LoVo (cell line): ENCODE results near the gene SLC35A1.

ENCODE experiments used
- DNase-seq: peaks from one replicate; pipeline ENCODE4 v3.0.0-alpha.2; 2016; ENCODE audit warnings: low spot score

SLC35A1 gene

DNA sequence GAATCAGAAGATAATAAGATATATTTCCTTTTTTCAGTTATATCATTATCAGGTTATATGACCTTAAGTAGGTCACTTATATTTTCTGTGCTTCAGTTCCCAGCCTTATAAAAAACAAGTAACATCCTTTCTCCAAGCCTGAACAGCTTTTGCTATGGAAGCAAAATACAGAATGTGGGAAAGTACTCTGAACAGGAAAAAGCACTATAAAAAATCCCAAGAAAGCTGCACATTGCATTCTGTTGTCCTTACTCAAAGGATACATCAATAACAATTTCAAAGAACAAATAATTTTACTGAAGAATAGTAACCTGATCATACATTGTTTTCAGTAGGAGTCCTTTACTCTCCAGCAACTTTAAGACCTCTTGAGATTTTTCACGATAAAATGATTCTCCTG, 56.4 kb downstream of the SLC35A1 start:
- no peak for DNase-seq

DNA sequence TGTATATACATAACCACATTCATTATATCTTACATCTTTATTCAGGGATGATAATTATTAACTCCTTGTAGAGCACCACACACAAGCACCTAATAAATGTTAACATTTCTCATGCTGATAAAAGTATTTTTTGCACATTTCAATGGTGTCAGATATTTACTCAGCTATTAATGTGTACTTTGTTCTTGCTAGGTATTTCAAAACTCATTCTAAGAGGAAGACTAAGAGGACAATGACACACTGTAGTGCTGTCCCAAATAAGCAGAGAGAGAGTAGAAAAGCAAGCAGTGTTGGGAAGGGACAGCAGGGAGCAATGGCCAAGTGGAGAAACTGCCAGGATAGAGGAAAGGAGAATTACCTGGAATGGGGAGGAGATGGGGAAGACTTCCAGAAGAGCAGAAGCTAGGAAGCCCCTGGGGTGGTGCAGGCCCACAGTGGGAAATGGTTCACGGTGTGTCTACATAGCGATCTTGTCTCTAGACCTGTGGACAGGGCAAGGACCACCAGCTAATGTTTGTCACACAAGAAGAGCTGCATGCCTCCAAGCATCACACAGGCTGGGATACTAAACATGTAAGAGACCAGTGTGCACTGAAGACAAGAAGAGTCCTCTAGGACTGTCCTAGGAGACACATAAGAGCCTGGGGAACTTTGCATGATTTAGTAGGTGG, 61.7 kb downstream of the SLC35A1 start:
- DNase-seq: no peak

DNA sequence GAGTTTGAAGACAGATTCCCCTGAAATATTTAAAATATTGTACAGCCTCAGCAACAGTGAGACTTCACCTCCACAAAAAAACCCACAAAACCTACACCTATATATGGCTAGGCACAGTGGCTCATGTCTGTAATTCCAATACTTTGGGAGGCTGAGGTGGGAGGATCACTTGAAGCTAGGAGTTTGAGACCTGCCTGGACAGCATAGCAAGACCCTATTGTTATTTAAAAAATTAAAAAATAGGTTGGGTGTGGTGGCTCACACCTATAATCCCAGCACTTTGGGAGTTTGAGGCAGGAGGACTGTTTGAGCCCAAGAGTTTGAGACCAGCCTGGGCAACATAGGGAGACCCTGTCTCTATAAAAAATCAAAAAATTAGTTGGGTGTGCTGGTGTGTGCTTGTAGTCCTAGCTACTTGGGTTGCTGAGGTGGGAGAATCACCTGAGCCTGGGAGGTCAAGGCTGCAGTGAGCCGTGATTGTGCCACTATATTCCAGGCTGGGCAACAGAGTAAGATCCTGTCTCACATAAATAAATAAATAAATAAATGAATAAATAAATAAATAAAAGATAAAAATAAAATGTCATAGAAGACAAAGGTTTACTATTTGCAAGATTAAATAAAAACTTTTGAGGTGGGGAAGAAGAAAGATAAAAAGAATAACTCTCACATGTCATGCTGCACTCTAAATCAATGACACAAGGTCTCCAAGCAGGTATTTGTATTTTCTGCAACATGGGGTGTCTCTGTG, 65.9 kb downstream of the SLC35A1 start:
- no peak for DNase-seq

DNA sequence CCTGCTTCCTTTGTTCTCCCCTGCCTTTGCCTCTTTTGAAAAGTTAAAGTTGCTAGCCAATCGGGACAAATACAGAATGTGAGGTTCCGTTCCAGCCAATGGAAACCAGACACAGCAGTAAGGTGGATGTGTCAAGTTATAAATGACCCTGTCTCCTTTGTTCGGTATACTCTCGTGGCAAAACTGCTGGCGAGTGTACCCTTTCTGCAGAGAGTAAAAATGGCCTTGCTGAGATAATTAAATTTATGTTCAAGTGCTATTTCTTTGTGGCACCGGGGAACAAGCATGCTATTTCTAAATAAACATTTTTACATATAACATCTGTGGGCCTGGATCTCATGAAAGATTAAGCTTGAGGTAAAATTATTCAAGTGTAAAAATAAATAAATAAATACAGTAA, 66.8 kb downstream of the SLC35A1 start:
- DNase-seq: no peak

GRCh38 chr6:87540539-87540938, 67.8 kb downstream of the SLC35A1 start:
- DNase-seq: no peak

- no peak for DNase-seq
These were observed 68.3 kb downstream of the SLC35A1 start for GRCh38 chr6:87541041-87541440.

DNA sequence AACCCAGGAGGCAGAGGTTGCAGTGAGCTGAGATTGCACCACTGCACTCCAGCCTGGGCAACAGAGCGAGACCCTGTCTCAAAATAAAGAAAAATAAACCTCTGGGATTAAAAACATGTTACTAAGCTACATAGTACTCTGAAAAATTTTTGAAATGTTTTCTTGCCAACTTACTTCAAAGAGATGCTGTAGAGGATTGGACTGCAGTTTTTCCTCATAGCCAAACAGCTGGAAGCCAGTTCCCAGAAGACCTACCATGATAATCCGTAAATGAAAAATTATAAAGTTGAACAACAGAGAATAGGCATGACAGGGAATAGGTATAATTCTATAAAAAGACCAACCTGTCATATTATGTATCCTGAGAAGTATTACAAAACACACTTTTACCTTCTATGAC, 69.0 kb downstream of the SLC35A1 start:
- DNase-seq: no peak

DNA sequence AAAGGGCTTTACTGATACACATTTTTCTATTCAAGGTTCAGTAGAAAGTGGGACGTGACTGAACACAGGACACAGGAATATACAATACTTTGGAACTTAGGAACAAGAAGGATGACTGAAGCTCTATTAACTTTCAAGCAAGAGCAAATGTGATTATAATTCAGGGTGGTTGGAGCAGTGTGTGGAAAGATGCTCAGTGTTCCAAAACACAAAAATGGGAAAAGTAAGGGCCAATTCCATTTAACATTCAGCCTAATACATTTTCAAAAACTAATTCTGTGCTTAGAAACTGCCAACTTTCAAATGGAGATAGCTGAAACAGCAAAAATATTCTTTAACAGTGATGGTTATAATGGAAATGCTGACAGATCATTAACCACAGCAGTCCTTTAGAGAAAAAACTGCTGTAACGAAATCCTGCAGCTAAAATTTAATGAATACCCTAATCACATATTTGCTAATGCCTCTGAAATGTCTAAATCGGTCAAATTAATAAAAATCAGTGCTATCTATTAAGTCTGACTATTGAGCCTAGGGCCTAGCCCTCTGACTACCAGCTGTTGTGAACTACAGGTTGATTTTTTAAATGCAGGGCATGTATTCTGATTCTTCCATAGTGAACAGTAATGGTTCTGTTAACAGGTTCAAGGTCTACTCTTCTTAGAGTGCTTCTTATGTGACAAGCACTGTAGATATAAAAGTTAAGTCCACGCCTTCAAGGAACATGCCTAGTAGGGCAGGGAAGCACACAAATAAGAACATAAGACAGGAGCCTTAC, 71.1 kb downstream of the SLC35A1 start:
- no peak for DNase-seq

DNA sequence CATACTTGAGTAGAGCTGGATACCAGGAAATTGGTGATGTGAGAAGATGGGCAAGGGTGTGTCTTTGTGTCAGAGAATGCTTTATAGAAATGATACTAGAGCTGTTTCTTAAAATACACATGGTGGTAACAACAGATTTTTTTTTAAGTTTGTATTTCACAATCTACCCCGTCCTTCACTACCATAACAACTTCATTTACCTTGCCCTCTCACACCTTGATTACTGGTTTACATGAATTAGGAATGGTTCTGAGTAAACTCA, 71.6 kb downstream of the SLC35A1 start:
- DNase-seq: no peak

GRCh38 chr6:87551799-87552198, 79.0 kb downstream of the SLC35A1 start:
- DNase-seq: no peak

- DNase-seq: no peak
These were observed 80.5 kb downstream of the SLC35A1 start for GRCh38 chr6:87553159-87553765.

DNA sequence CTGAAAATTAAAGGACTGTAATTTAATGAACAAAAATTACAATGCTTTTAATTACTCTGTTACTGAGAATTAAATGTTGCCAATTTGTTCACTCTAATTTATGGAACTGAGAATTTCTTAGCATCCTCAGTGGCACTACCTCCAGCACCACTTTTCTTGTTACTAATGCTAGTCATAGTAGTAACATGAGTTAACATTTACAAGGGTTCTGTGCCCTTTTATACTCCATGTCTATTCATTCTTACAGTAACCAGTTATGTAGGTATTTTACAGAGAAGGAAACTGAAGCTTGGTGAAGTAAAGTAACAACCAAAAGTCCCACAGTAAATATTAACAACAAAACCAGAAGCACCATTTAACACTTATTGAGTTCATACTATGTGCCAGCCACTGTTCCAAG, 82.7 kb downstream of the SLC35A1 start:
- DNase-seq: no peak

GRCh38 chr6:87558446-87558845, 85.7 kb downstream of the SLC35A1 start:
- no peak for DNase-seq

DNA sequence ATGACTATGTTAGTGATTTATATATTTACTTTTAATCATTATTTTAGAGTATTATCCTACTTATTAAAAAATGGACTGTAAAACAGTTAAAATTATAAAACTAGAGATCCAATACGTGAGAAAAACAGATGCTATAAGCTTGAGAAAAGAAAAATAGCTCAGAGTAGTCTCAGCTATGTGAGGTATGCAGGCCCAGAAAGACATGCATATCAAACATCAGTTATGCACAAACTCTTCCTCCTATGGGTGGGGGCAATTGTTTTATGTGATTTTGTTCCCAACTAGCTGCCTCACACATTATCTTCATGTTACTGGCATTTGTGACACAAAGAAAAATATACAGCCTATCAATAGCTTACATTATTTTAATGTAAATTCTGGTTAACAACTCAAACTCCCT, 88.2 kb downstream of the SLC35A1 start:
- no peak for DNase-seq
